ENCODE results near the gene GSTO1. TPM values are rescaled to one million over a fixed set of nuclear protein-coding genes. Genes with fewer than 3 reads are reported as not detected.

Gene GSTO1
- total RNA-seq, 1 experiment from 2014 or later, result 134 TPM

GRCh38 chr10:104235801-104236200 is 18.9 kb upstream of the GSTO1 start:
- ATAC-seq, result no peak
- in situ Hi-C loops (cut with HindIII; ENCODE audit: low pct_unique_long_range_greater_than_20kb, low sequenced_read_pairs) (no loop called here), intact Hi-C loops (cut with micrococcal nuclease; ENCODE audit: unreplicated experiment) (no loop called here)
- POLR2A ChIA-PET, result no interaction called here
- no peak overlapping the region for H3K4me3 ChIP-seq (ENCODE audit: low read depth in 2 of 2, low read length in 2 of 2)
- peaks cover 5% of the 10 kb centered on the region; the same call in 1 of the 2 replicates for H3K9me3 ChIP-seq (ENCODE audit: control insufficient read depth, insufficient read depth, low read depth, low read length)
- H3K36me3 ChIP-seq (ENCODE audit: control insufficient read depth, insufficient read depth, low read length), result no peaks in the 10 kb centered on the region; the same call in 1 of the 2 replicates
- CTCF ChIA-PET, result no interaction called here
- no peak overlapping the region for H3K27ac ChIP-seq (ENCODE audit: low read length)
- no peak for TF ChIP-seq CTCF (IDR thresholded peaks at IDR 0.05)
- no peak for TF ChIP-seq POLR2AphosphoS5 (IDR thresholded peaks at IDR 0.05; ENCODE audit: low read depth, low read length)
- TF ChIP-seq REST (IDR thresholded peaks at IDR 0.05; ENCODE audit: insufficient read depth in 1 of 2, low read depth in 2 of 2, low read length in 1 of 2), result no peak
- no peak for TF ChIP-seq TCF7L2 (IDR thresholded peaks at IDR 0.05; ENCODE audit: low read depth, low read length)
- no peak for TF ChIP-seq SIN3A (IDR thresholded peaks at IDR 0.05; ENCODE audit: borderline replicate concordance, insufficient read depth, low read depth, low read length)
- peaks cover 9% of the 10 kb centered on the region; the same call in 1 of the 2 replicates for H3K27me3 ChIP-seq (ENCODE audit: control insufficient read depth, insufficient read depth, low read length)
- no peak for DNase-seq (ENCODE audit: low read depth, low spot score)
- no TSS peak for BruUV-seq (replicated peaks)
- peaks cover 6% of the 10 kb centered on the region for H3K4me1 ChIP-seq (ENCODE audit: control insufficient read depth, insufficient read depth, low read length)

- no peak for DNase-seq (ENCODE audit: low read depth, low spot score)
- Histone ChIP-seq H3K27ac (ENCODE audit: low read length) (no peak overlapping the region), H3K36me3 (ENCODE audit: control insufficient read depth, insufficient read depth, low read length) (no peaks in the 10 kb centered on the region), H3K9me3 (ENCODE audit: control insufficient read depth, insufficient read depth, low read depth, low read length) (peaks cover 2% of the 10 kb centered on the region; the same call in 1 of the 2 replicates), H3K27me3 (ENCODE audit: control insufficient read depth, insufficient read depth, low read length) (peaks cover 12% of the 10 kb centered on the region; the same call in 1 of the 2 replicates), H3K4me1 (ENCODE audit: control insufficient read depth, insufficient read depth, low read length) (no peaks in the 10 kb centered on the region), H3K4me3 (ENCODE audit: low read depth in 2 of 2, low read length in 2 of 2) (no peak overlapping the region)
- in situ Hi-C loops (cut with HindIII; ENCODE audit: low pct_unique_long_range_greater_than_20kb, low sequenced_read_pairs), result no loop called here
- CTCF ChIA-PET, result no interaction called here
- POLR2A ChIA-PET, result no interaction called here
- TF ChIP-seq REST (IDR thresholded peaks at IDR 0.05; ENCODE audit: insufficient read depth in 1 of 2, low read depth in 2 of 2, low read length in 1 of 2), result no peak
- TF ChIP-seq POLR2AphosphoS5 (IDR thresholded peaks at IDR 0.05; ENCODE audit: low read depth, low read length), result no peak
- no peak for TF ChIP-seq CTCF (IDR thresholded peaks at IDR 0.05)
- no peak for TF ChIP-seq SIN3A (IDR thresholded peaks at IDR 0.05; ENCODE audit: borderline replicate concordance, insufficient read depth, low read depth, low read length)
- TF ChIP-seq TCF7L2 (IDR thresholded peaks at IDR 0.05; ENCODE audit: low read depth, low read length), result no peak
- BruUV-seq (replicated peaks), result no TSS peak
- intact Hi-C loops (cut with micrococcal nuclease; ENCODE audit: unreplicated experiment), result no loop called here
- ATAC-seq, result no peak
Observed at GRCh38 chr10:104240078-104240477, 14.6 kb upstream of the GSTO1 start.

Measured in Panc1 (cell line).